AG04449 (cell line): ENCODE results near the gene AIG1.
A peak's percentile ranks its signal among the peaks of the same experiment; 100 is the strongest.

Experiments
- CTCF ChIA-PET: fragments of 350-600 bp; formaldehyde crosslinking; extraction: SDS; loops from one replicate; lab custom pipeline; 2021; ENCODE audit warnings: antibody characterized with exemption; lab: Yijun Ruan, JAX
- POLR2A ChIA-PET: fragments of 400-600, 350-600 bp; formaldehyde crosslinking; extraction: SDS; loops from one replicate; lab custom pipeline; 2020; ENCODE audit warnings: antibody characterized with exemption, inconsistent platforms; lab: Yijun Ruan, JAX
- DNase-seq: peaks from one replicate; pipeline ENCODE4 v3.0.0-alpha.2; 2010; ENCODE audit warnings: low read depth, low spot score
- H3K4me3 ChIP-seq: 2 replicates; pipeline ENCODE4 v1.5.1; 2011; ENCODE audit warnings: low read depth, mild to moderate bottlenecking, control low read depth, low read length
- CTCF ChIP-seq: IDR thresholded peaks from one replicate; pipeline ENCODE4 v1.5.1; 2011; ENCODE audit warnings: mild to moderate bottlenecking, moderate library complexity, low read length, control low read depth, inconsistent platforms; ENCODE audit not compliant: insufficient read depth; ENCODE audit errors: missing control alignments

Gene AIG1

DNA sequence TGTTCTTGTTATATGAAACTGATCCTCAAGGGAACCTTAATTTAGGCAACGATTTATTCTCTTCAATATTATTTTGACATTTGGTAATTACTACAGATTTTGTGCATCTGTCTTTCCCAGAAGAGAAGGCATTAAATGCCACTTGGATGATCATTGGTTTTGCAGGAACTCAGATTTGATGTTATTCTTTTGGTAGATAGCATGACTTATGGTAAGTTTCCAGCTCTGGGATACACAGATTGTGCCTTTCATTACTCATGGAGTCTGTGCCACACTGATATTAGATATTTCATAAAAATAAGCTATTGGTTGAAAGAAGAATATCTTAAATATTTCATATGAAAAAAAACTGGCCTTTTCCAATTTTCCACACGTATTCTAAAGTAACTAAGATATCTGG, 120.1 kb downstream of the AIG1 start:
- CTCF ChIA-PET, result interaction anchor here (1.1 kb wide), 2 partner anchors 22 to 246 kb away, joined by 4 read pairs; no protein-coding TSS in a partner anchor
- POLR2A ChIA-PET, result no interaction called here
- TF ChIP-seq CTCF, result no peak
- DNase-seq, result no peak
- no peak overlapping the region for H3K4me3 ChIP-seq

GRCh38 chr6:143183666-143184065, 123.0 kb downstream of the AIG1 start:
- no peak overlapping the region for H3K4me3 ChIP-seq
- POLR2A ChIA-PET, result no interaction called here
- CTCF ChIA-PET, result no interaction called here
- no peak for DNase-seq
- no peak for TF ChIP-seq CTCF

- TF ChIP-seq CTCF, result no peak
- CTCF ChIA-PET, result interaction anchor here (1.7 to 3.4 kb wide), 2 partner anchors 10 to 493 kb away, joined by 4 to 13 read pairs; no protein-coding TSS in a partner anchor
- no peak for DNase-seq
- POLR2A ChIA-PET, result no interaction called here
- H3K4me3 ChIP-seq, result no peak overlapping the region
These were observed 124.6 kb downstream of the AIG1 start for GRCh38 chr6:143185288-143185687.

- TF ChIP-seq CTCF, result no peak
- POLR2A ChIA-PET, result interaction anchor here (0.7 to 1.1 kb wide), 2 partner anchors 11 to 218 kb away, joined by 3 to 8 read pairs; no protein-coding TSS in a partner anchor
- peak; percentile 92 for DNase-seq
- CTCF ChIA-PET, result interaction anchor here (1.1 to 3.4 kb wide), 2 partner anchors 12 to 239 kb away, joined by 4 to 13 read pairs; no protein-coding TSS in a partner anchor
- H3K4me3 ChIP-seq, result no peak overlapping the region
These were observed 126.7 kb downstream of the AIG1 start for GRCh38 chr6:143187238-143187923.

GRCh38 chr6:143188292-143188691, 127.6 kb downstream of the AIG1 start:
- POLR2A ChIA-PET, result no interaction called here
- CTCF ChIA-PET, result interaction anchor here (3.4 kb wide), 1 partner anchor 13 kb away, joined by 13 read pairs; no protein-coding TSS in a partner anchor
- H3K4me3 ChIP-seq, result no peak overlapping the region
- TF ChIP-seq CTCF, result no peak
- DNase-seq, result no peak

DNA sequence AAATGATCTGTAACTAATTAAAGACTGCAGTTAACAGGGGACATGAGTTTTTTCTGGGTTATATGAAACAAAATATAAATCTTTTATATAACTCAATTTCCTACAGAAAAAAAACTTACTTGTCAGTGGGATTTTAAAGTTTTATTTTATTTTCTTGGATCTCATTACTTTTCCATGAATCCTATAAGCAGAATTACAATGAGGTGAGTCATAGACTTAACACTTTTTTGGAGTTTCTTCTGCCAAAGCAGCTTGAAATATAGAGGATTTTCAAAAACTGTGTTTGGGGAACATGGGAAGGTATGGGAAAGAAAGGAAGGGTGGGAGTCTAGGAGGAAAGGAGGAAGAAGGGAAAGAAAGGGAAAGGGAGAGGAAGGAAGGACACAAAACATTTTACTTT, 130.7 kb downstream of the AIG1 start:
- H3K4me3 ChIP-seq, result no peak overlapping the region
- CTCF ChIA-PET, result no interaction called here
- DNase-seq, result no peak
- POLR2A ChIA-PET, result no interaction called here
- no peak for TF ChIP-seq CTCF
